AG20443 (cell line): ENCODE measurements around the gene VWC2L.
A peak's percentile ranks its signal among the peaks of the same experiment; 100 is the strongest.

Source experiments
- DNase-seq: peaks from one replicate; pipeline ENCODE4 v3.0.0; 2012; ENCODE audit warnings: low spot score, mixed read lengths

VWC2L gene

GRCh38 chr2:214410918-214411554 is at the start of gene VWC2L:
TSS of gene VWC2L (plus strand) at chr2:214411054. CDS start at chr2:214414194, 3,140 bp downstream.
- DNase-seq, result peak; percentile 84

- DNase-seq, result no peak
These were observed 49.7 kb upstream of the VWC2L start for GRCh38 chr2:214361116-214361515.

GRCh38 chr2:214365549-214365948 is 45.3 kb upstream of the VWC2L start:
- no peak for DNase-seq

- DNase-seq, result no peak
These were observed 43.7 kb upstream of the VWC2L start for GRCh38 chr2:214367171-214367570.

- no peak for DNase-seq
These were observed 34.1 kb upstream of the VWC2L start for GRCh38 chr2:214376618-214377285.

GRCh38 chr2:214377286-214377624 is 33.6 kb upstream of the VWC2L start:
- DNase-seq, result no peak

- DNase-seq, result no peak
These were observed 32.3 kb upstream of the VWC2L start for GRCh38 chr2:214378455-214379103.

- no peak for DNase-seq
These were observed 31.6 kb upstream of the VWC2L start for GRCh38 chr2:214379227-214379626.

GRCh38 chr2:214380681-214381080 is 30.2 kb upstream of the VWC2L start:
- DNase-seq, result no peak

GRCh38 chr2:214382229-214382628 is 28.6 kb upstream of the VWC2L start:
- DNase-seq, result no peak

- DNase-seq, result no peak
These were observed 24.1 kb upstream of the VWC2L start for GRCh38 chr2:214386720-214387119.

GRCh38 chr2:214389334-214389733 is 21.5 kb upstream of the VWC2L start:
- no peak for DNase-seq

GRCh38 chr2:214393796-214394195 is 17.1 kb upstream of the VWC2L start:
- DNase-seq, result no peak

- DNase-seq, result no peak
These were observed 15.8 kb upstream of the VWC2L start for GRCh38 chr2:214395040-214395439.

- no peak for DNase-seq
These were observed 9.3 kb upstream of the VWC2L start for GRCh38 chr2:214401580-214401979.

- DNase-seq, result no peak
These were observed 602 bp upstream of the VWC2L start for GRCh38 chr2:214410128-214410775.

- no peak for DNase-seq
These were observed 1.8 kb downstream of the VWC2L start for GRCh38 chr2:214412679-214413078.

GRCh38 chr2:214436470-214436869 is 25.6 kb downstream of the VWC2L start:
- DNase-seq, result no peak

GRCh38 chr2:214450118-214450894 is 39.5 kb downstream of the VWC2L start:
- DNase-seq, result no peak

- DNase-seq, result no peak
These were observed 40.8 kb downstream of the VWC2L start for GRCh38 chr2:214451516-214452275.

GRCh38 chr2:214465363-214466146 is 54.7 kb downstream of the VWC2L start:
- DNase-seq, result peak; percentile 56
